GM19239 (cell line): ENCODE measurements around the gene ETFB.

ENCODE experiments used
- DNase-seq: peaks from one replicate; pipeline ENCODE4 v3.0.0; 2011; ENCODE audit warnings: low spot score; ENCODE audit not compliant: insufficient read length
- FAIRE-seq: peaks from 2 replicates; lab custom pipeline; 2011; peaks lifted over from hg19 to GRCh38; lab: Jason Lieb, UNC

Gene ETFB

DNA sequence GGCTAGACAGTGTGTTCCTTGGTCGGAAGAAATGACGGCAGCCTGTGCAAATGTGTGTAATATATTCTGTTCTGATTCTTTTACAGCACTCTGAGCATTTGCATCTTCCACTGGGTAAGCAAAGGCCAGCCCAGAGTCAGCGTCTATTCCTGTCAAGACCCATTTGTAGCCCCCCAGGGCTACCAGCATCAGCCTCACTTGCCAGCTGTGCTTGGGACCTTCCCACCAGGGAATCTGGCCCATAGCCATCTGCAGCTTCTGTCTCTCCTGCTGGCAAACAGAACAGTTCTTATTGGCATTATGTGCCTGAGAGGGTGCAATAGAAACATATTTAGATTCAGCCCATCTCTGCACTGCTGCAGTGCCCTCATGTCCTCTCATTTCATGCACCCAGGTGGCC is 60.7 kb downstream of the ETFB start:
- DNase-seq: no peak
- no peak for FAIRE-seq

- DNase-seq (no peak), FAIRE-seq (no peak)
Observed at GRCh38 chr19:51301266-51301665, 64.9 kb downstream of the ETFB start.

GRCh38 chr19:51297406-51297805 is 68.8 kb downstream of the ETFB start:
- FAIRE-seq: no peak
- no peak for DNase-seq

GRCh38 chr19:51296336-51297093 is 69.7 kb downstream of the ETFB start:
- FAIRE-seq (no peak), DNase-seq (no peak)

- FAIRE-seq: no peak
- DNase-seq: no peak
Observed at GRCh38 chr19:51295382-51296126, 70.6 kb downstream of the ETFB start.
